ENCODE results near the gene ABLIM3. TPM values are rescaled to one million over a fixed set of nuclear protein-coding genes. Genes with fewer than 3 reads are reported as not detected.
A peak's percentile ranks its signal among the peaks of the same experiment; 100 is the strongest.

The ABLIM3 gene
- total RNA-seq, 4 donors from 2014 or later: 2.6 to 49.5 (median 6.9) TPM

GRCh38 chr5:149144637-149145036, 3.3 kb downstream of the ABLIM3 start:
- Histone ChIP-seq H3K9me3 (no peaks in the 10 kb centered on the region), H3K27ac (peak overlapping the region; percentile 78 to 87), H3K27me3 (no peaks in the 10 kb centered on the region), H3K36me3 (no peaks in the 10 kb centered on the region), H3K4me1 (peaks cover 7 to 12% of the 10 kb centered on the region in 2 donors), H3K4me3 (no peak overlapping the region)
- intact Hi-C loops (cut with DNase I; ENCODE audit: low total_unique reads): loop anchor here (5.0 kb wide), 1 partner anchor 83 kb away; no protein-coding TSS in a partner anchor
- TF ChIP-seq, protein P1, sequence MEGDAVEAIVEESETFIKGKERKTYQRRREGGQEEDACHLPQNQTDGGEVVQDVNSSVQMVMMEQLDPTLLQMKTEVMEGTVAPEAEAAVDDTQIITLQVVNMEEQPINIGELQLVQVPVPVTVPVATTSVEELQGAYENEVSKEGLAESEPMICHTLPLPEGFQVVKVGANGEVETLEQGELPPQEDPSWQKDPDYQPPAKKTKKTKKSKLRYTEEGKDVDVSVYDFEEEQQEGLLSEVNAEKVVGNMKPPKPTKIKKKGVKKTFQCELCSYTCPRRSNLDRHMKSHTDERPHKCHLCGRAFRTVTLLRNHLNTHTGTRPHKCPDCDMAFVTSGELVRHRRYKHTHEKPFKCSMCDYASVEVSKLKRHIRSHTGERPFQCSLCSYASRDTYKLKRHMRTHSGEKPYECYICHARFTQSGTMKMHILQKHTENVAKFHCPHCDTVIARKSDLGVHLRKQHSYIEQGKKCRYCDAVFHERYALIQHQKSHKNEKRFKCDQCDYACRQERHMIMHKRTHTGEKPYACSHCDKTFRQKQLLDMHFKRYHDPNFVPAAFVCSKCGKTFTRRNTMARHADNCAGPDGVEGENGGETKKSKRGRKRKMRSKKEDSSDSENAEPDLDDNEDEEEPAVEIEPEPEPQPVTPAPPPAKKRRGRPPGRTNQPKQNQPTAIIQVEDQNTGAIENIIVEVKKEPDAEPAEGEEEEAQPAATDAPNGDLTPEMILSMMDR (IDR thresholded peaks at IDR 0.05): no peak
- TF ChIP-seq POLR2A (IDR thresholded peaks at IDR 0.05): no peak
- DNase-seq: no peak

DNA sequence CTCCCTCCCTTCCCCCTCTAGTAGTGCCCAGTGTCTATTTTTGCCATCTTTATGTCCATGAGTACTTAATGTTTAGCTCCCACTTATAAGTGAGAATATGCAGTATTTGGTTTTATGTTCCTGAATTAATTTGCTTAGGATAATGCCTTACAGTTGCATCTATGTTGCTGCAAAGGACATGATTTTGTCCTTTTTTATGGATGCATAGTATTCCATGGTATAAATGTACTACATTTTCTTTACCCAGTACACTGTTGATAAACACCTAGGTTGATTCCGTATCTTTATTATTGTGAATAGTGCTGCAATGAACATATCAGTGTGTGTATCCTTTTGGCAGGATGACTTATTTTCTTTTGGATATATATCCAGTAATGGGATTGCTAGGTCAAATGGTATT, 3.8 kb downstream of the ABLIM3 start:
- Histone ChIP-seq H3K4me3 (no peak overlapping the region), H3K27ac (no peak overlapping the region), H3K9me3 (no peaks in the 10 kb centered on the region)

GRCh38 chr5:149147676-149148075, 6.4 kb downstream of the ABLIM3 start:
- intact Hi-C loops (cut with DNase I; ENCODE audit: low total_unique reads): no loop called here
- no peak overlapping the region for H3K27ac ChIP-seq
- no peaks in the 10 kb centered on the region for H3K27me3 ChIP-seq
- TF ChIP-seq, protein P1 (IDR thresholded peaks at IDR 0.05): no peak
- no peak for TF ChIP-seq POLR2A (IDR thresholded peaks at IDR 0.05)
- H3K4me1 ChIP-seq: peaks cover 7 to 12% of the 10 kb centered on the region in 2 donors
- H3K36me3 ChIP-seq: no peaks in the 10 kb centered on the region
- H3K4me3 ChIP-seq: no peak overlapping the region
- DNase-seq: no peak
- H3K9me3 ChIP-seq: no peaks in the 10 kb centered on the region

More for the DNA sequence above, 3.8 kb downstream of the ABLIM3 start:
- intact Hi-C loops (cut with DNase I; ENCODE audit: low total_unique reads): no loop called here
- Histone ChIP-seq H3K4me1 (peaks cover 7 to 12% of the 10 kb centered on the region in 2 donors), H3K27me3 (no peaks in the 10 kb centered on the region), H3K36me3 (no peaks in the 10 kb centered on the region)
- TF ChIP-seq, protein P1 (IDR thresholded peaks at IDR 0.05): no peak
- no peak for TF ChIP-seq POLR2A (IDR thresholded peaks at IDR 0.05)
- DNase-seq: no peak

DNA sequence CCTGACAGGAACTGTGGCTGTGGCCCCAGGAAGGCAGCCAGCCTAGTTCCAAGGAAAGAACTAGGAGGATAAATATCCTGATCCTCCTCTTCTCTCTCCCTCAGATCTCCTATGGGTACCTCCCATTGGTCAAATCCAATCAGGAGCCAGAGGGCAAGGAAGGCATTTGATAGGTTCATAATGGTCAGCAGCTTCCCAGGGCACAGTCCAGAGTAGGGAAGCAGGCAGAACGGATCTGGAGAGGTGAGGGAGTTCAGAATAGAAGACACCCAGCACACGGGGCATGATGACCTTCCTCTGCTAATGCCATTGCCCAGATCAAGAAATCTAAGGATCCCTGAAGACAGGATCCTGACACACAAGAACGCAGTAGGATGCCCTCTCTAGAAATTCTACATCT, 8.6 kb downstream of the ABLIM3 start:
- H3K9me3 ChIP-seq: no peaks in the 10 kb centered on the region
- H3K27ac ChIP-seq: peak overlapping the region; percentile 23 to 52
- DNase-seq: no peak
- intact Hi-C loops (cut with DNase I; ENCODE audit: low total_unique reads): no loop called here
- no peaks in the 10 kb centered on the region for H3K27me3 ChIP-seq
- H3K4me1 ChIP-seq: no peaks in the 10 kb centered on the region
- no peaks in the 10 kb centered on the region for H3K36me3 ChIP-seq
- no peak for TF ChIP-seq POLR2A (IDR thresholded peaks at IDR 0.05)
- TF ChIP-seq, protein P1 (IDR thresholded peaks at IDR 0.05): no peak
- H3K4me3 ChIP-seq: no peak overlapping the region

- Histone ChIP-seq H3K4me3 (no peak overlapping the region), H3K27me3 (no peaks in the 10 kb centered on the region), H3K9me3 (no peaks in the 10 kb centered on the region), H3K27ac (peak overlapping the region in 1 of 2 donors; percentile 52), H3K36me3 (no peaks in the 10 kb centered on the region), H3K4me1 (no peaks in the 10 kb centered on the region)
- TF ChIP-seq, protein P1 (IDR thresholded peaks at IDR 0.05): no peak
- TF ChIP-seq POLR2A (IDR thresholded peaks at IDR 0.05): no peak
- no peak for DNase-seq
- intact Hi-C loops (cut with DNase I; ENCODE audit: low total_unique reads): no loop called here
These were observed 9.2 kb downstream of the ABLIM3 start for GRCh38 chr5:149150457-149150856.
